IPS-11a (cell line): ENCODE results near the gene PLA2G4A.

ENCODE experiments used
- H3K4me3 ChIP-seq: one replicate; pipeline ENCODE4 v1.5.1; 2013; ENCODE audit warnings: low read depth, low read length, control low read depth

Gene PLA2G4A

DNA sequence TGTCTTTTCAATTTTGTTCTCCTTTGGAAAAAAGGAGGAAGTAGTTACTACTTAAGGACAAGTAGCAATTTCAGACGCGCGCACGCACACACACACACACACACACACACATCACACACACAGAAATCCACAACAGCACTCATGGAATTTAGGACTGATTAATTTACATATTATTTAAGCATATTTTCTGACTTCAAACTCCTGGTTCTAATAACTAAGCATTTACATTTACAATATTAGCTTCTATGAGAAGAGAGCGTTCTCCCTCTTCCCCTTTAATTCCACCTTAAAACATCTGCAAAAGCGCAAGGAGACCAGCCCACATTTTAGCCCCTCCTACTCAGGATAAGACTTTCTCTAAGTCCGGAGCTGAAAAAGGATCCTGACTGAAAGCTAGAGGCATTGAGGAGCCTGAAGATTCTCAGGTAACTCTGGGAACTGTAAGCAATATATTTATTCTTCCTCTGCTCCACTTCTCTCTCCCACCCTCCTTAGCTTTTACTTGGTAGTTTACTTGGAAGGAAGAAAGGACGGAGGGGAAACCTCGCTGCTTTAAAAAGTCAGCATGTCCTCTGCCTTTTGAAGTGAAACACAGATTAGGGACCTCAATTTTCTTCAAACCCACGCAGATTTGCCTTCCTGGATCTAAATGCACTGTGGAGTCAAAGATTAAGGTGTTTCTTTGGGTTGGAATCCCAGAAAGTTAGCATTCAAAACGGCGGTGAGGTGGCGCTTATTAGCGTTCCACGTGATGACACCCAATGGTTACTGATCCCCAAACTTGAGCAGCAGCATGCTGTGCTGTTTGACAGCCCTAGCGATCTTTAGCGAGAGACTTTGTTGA lies at the start of gene PLA2G4A:
TSS of gene PLA2G4A (plus strand) at position 339 of the 844 bp plus-strand sequence. CDS start 25,406 bp downstream, outside the sequence.
- H3K4me3 ChIP-seq = peak within 1 kb of the TSS; percentile 64

DNA sequence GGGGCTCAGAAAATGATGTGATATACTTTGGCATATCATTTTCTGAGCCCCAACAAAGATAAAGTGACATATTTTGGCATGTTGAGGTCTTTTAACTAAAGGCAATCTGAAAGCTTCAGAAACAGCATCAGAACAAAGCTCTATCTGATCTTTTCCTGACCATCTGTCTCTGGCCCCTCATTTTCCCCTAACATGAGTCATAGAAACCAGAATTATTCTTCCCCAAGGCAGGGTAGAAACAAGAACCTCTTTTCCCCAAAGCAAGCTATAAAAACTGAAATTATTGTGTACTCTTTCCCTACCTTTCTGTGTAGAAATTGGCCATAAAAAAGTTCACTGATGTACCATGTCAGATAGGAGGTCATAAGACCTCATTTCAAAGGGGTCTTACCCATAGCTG lies 48.7 kb upstream of the PLA2G4A start:
- H3K4me3 ChIP-seq = no peak overlapping the region

DNA sequence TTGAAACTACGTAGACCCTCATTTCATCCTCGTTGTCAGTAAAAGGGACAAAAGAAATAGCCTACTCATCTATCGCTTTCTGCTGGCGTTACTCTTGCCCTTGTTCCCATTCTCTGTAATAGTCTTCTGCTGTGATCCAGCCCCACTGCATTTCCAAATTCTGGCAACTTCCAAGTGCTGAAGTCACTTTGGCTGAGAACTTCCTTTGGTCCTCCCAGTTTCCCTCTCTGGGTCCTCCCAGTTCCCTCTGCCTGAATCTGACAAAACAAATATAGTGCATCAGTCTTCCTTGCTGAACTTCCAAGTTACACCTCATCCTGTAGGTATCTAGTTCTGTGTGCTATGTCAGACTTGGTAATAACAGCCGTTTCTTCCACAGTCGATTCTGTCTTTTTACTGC lies 47.0 kb upstream of the PLA2G4A start:
- H3K4me3 ChIP-seq = no peak overlapping the region

DNA sequence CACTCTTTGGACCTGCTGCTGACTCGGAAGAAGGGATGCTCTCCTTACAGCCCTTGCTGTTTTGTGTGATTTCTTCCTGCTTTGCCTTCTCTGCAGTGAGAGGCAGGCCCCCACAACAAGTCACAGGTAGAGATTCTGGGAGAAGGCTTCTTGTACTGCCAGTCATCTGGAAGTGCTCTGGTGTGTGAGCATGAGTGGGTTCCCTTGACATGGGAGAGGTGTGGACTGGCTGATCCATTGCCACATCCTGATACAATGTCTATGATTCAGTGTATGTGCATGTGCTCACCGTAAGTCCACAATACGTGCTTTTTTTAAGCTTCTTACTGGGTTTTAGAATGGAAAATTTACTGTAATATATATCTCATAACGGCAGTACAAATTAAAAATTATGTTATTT lies 46.0 kb upstream of the PLA2G4A start:
- H3K4me3 ChIP-seq = no peak overlapping the region

DNA sequence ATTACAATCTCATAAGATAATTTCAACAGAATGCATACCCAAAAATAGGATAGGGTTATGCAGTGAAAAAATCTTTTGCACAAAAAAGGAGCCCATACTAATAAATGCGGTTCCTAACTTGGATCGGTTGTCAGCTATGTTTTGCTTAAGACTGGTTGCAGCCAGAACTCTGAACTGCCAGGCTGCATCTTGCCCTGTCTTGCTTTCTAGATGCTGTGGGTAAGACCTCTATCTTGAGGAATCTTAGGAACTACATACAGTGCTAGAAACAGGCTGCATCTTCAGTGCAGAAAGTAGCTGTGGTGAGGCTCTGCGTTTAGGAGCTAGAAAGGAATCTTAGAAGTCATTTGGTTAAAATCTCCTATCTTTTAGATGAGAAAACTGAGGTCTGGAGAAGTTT lies 45.6 kb upstream of the PLA2G4A start:
- H3K4me3 ChIP-seq = no peak overlapping the region

DNA sequence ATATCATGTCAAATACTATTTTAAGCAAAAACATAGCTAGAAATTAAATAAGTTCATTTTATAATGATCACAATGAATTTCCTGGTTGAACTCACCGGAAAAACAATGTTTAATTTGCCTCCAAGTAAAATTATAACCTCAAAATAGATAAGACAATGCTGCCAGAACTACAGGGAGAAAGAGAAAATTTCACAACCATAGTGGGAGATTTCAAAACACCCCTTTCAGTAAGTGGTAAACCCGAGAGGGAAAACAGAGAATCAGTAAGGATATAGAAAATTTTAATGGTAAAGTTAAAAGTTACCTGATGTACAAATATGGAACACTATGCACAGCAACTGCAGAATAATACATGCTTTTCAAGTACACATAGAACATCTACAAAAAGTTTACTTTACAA lies 43.2 kb upstream of the PLA2G4A start:
- H3K4me3 ChIP-seq = no peak overlapping the region

DNA sequence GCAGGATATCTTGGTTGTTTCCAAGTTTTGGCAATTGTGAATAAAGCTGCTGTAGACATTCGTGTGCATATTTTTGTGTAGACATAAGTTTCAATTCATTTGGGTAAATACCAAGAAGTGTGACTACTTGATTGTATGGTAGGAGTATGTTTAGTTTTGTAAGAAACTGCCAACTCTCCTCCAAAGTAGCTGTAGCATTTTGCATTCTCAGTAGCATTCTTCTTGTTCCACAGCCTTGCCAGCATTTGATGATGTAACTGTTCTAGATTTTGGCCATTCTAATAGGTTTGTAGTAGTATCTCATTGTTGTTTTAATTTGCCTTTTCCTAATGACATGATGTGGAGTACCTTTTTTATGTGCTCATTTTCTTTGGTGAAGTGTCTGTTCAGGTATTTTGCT lies 38.6 kb upstream of the PLA2G4A start:
- H3K4me3 ChIP-seq = no peak overlapping the region

DNA sequence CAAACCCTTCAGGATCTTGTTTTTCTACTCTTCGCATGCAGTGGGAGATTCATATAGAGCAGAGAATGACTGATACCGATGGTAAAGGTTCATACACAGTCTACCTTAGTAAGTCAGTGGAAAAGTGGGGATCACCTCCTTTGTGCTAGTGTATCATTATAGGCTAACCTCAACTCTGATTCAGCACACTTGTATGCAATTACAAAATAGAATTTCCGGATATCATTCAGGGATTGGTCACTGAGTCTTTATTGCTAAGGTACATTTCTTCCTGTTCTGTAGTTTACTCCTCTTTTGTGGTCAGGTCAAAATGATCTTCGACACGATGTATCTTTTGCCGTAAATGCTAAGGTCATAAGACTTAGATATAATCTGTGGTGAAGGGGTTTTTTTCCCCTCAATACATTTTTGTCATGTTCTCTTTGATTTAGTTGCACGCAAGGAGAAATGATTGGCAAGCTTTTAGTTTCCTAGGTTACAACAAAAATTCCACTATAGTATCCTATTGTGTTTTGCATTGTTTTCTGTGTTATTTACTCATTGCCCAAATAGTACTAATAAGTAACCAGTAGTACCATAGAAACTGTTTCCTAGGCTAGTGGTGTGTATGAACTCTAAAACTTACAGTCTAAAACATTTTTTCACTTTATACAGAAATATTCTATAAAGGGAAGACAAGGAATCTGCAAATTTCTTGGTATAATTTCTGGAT lies 35.7 kb upstream of the PLA2G4A start:
- no peak overlapping the region for H3K4me3 ChIP-seq

DNA sequence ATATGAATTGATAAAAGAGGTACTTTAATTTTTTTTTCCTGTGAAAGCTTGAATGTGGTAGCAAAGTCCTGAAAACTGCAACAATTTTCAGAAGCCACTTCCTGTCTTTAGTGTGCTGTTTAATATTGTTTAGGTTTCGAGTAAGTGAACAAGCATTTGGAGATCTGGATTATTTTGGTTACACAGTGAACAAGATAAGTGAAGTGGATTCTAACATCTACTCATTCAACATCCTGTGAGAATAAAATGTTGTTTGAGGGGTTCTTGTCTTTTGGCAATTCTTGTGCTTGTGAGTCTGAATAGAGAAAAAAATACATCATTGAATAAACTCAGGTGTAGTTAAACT lies 35.2 kb upstream of the PLA2G4A start:
- H3K4me3 ChIP-seq = no peak overlapping the region

DNA sequence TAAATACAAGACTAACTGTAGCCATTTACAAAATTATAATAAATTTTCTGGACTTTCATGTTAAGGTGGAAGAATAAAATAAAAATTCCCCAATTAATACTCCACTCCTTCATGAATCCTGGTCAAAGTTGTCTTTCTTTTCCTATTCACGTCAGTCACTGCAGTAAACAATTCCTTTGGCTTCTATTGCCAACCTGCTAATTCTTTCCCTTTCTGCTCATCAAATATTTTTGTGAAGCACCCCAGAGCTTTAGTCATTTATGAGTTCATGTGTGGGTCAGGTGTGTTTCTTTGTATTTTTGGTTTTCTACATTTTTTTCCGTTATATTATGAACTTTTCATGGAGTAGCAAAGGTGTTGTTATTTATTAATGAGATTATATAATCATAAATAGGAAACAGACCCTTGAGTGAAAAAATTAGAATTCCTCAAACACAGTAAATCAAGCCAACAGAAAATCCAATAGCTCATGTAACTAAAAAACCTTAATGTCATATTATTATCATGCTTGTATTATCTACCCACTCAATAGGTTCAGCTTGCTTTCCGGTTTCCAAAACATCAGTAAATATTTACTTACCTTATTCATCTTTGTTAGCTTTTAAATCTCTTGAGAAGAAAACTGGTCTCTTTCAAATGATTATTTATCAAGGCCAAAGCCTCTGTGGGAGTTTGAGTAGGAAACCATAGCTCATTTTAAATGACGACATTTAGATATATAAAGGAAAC lies 29.6 kb upstream of the PLA2G4A start:
- H3K4me3 ChIP-seq = no peak overlapping the region

DNA sequence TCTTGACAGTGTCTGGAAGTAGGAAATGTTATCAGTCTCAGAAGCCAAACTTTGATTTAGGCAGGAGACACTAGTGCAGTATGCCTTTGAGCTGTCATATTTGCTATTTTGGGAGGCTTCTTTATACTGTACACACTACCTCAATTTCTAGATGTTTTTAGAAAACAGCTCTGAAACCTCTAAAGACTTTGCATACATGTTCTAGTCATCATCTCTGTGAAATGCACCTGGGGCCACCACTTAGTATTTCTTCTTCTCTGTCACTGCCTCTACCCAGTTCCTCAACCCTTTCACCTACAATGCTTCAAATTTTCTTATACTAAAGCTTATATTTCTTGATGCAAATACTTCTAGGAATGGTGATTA lies 29.1 kb upstream of the PLA2G4A start:
- H3K4me3 ChIP-seq = no peak overlapping the region

DNA sequence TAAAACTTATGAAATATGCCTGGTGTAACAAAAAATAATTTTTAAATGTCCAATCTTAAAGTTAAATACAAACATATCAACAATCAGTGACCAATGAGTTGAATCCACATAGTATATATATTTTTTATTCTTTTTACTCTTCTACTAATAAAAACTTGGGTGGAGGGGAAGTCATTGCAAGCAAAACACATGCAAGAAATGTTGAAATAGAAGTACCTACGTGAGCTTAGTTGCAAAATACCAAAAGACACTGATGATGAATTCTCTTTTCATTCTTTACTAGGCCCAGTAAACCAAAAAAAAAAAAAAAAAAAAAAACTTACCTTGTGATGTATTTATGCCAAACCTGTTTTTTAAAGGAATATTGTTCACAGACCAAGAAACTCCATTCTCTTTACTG lies 26.4 kb upstream of the PLA2G4A start:
- H3K4me3 ChIP-seq = no peak overlapping the region

DNA sequence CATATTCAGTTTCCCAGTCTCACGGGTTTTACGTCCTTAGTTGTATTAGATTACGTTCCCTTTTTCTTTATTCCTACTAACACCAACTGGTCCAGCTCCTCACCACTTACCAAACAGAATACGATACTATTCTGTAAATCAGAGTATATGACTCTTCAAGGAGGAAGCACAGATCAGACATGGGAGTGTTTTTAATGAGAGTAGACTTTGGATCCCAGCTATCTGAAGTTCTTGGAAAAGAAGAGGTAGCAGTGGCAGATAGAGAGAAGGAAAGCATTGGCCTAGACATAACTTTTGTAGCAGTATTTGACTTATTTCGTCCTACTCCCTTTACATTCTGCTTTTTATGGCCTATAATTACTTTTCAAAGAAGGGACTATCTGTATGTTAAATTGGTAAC lies 24.1 kb upstream of the PLA2G4A start:
- no peak overlapping the region for H3K4me3 ChIP-seq

DNA sequence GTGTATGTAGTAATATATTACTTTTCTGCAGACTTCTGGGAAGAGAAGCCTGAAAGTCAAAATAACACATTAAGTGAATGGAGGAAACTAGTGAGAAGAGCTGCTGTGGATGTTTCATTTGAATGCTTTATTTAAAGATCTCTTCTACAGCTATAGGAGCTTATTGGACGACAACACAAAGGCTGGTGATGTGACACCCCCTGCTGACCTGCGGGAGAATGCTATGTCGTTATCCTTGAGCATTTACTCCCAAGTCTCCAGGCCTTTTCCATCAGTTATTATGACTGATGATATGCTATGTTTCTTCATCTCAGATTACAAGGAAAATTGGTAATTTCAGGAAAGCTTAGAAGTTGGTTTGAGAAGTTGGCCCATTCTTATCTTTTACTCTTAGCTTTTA lies 22.3 kb upstream of the PLA2G4A start:
- H3K4me3 ChIP-seq = no peak overlapping the region

DNA sequence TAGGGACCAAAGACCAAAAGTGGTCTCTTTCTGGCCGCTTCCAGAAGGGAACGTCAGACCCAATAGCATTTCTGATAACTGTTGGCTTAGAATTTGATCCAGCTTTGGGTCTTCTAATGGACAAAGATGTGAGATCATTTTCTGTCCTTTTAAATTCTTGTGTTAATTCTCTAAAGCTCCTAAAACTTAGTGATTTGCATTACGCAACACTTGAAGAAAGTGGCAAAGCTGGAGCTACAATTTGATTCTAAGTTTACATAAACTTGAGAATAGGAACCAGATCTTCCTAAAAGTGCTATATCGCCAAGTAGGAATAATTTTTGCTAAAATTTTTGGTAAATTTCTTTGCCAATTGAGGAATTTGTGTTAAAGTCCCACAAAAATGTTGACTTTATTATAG lies 21.6 kb upstream of the PLA2G4A start:
- no peak overlapping the region for H3K4me3 ChIP-seq

DNA sequence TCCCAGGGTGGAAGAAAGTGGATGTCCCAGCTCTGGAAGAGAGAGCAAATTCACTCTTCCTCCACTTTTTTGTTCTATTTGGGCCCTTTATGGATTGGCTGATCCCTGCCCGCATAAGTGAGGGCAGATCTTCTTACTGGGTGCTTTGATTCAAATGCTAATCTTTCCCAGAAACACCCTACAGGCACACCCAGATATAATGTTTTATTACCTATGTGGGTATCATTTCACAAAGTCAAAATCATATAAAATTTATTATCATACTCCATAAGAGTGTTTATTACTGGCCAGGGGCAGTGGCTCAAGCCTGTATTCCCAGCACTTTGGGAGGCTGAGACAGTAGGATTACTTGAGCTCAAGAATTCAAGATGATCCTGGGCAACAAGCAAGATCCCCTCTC lies 16.9 kb upstream of the PLA2G4A start:
- no peak overlapping the region for H3K4me3 ChIP-seq

DNA sequence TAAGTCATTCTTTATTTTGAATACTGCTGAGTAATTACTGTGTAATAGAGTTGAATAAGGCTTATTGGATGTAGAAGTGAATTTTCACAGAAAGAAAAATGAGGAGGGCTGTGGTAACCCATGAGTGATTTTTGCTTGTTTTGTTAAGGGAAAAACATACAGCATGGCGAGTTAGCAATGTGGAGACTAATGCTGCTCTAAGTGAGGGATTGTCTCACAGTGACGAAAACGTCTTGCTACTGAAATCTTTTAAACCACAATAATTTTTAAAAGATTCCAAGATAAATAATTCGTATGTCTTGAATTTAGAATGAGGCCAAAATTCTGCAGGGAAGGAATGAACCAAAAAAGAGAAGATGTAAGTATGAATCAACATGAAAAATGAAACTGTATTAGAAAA lies 16.2 kb upstream of the PLA2G4A start:
- H3K4me3 ChIP-seq = no peak overlapping the region

DNA sequence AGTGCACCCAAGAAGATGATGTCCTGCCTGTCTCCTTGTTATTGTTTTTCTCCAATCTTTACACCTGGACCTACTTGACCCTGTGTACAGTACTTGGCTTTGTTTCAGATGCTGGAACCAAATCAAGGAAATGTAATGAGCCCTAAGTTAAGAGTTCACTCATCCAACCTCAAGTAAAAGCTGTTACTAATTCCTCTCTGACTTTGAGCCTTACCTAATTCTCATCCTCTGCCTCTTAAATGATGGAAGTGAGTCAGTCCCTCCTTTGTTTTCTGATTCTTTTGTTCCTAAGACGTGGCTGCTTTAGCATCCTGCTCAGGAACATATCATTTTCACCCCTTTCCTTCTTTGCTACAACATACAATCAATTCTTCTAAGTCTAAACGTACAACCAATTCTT lies 15.3 kb upstream of the PLA2G4A start:
- H3K4me3 ChIP-seq = no peak overlapping the region

DNA sequence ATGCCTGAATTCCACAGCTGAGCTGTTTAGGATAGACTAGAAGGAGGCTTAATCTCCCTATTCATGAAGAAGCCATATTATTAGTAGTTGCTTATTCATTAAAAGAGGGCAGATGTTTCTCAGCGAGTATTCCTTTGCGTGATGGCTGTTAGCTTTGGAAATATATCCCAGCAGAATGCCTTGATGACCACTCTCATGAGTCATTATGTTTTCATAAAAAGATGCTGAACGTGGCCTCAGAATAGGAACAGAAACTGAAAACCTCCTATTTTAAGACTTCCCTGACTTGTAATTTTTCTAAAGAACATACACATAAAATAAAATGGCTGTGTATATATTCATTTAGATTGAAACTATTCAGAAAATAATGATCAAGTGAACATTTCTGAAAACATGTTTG lies 9.6 kb upstream of the PLA2G4A start:
- H3K4me3 ChIP-seq = no peak overlapping the region

DNA sequence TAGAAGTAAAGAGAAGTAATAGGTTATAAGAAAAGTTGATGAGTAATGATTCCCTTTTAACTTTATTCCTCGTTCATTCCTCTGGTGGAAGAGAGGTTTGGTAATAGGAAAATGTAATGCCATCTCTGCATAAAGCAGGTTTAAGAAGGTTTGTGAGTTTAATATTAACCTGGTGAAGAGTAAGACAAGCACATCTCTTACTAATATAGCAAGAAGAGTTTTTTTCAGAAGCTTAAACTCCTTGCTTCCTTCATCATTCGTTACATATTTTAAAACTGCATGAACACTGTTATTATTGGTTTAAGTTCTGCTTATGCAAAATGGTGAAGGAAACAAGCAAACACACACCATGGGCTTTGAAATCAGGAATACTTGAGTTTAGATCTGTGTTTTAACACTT lies 9.2 kb upstream of the PLA2G4A start:
- no peak overlapping the region for H3K4me3 ChIP-seq

DNA sequence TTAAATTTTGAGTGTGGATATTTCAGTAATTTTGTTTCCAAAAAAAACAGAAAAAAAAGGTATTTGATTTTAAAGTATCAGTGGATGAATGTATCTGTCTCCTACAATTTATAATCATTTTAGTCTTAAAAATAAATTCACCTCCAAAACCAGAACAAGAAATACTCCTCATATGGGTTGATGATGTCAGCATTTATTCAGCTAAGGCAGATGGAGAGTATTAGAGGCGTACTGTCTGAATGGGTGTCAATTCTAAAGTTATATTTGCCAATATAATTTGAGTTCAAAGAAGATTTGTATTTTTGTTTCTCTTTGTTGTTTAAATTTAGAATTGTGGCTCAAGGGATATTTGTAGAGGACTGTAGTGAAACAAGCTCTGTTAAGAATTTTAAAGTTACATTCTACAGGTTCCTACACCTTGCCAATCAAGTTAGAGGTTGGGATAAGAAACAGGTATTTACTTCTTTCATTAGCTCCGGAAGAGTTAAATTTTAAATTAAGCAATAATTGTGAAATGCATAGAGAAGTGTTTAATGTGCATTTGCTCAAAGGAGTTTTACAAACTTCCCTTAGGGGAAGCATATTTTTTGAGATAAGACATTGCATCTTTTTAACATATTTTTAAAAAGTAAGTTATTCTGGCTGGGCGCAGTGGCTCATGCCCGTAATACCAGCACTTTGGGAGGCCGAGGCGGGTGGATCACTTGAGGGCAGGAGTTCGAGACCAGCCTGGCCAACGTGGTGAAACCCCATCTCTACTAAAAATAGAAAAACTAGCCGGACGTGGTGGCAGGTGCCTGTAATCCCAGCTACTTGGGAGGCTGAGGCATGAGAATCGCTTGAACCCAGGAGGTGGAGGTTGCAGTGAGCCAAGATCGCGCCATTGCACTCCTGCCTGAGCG lies 1.2 kb downstream of the PLA2G4A start:
- H3K4me3 ChIP-seq = no peak overlapping the region
